GM12865 (cell line): Measurements from ENCODE around the gene GNAI2.

Source experiments
- DNase-seq: peaks from one replicate; pipeline ENCODE4 v3.0.0; 2010; ENCODE audit warnings: low read depth
- H3K4me3 ChIP-seq: 2 replicates; pipeline ENCODE4 v1.5.1; 2011; ENCODE audit warnings: mild to moderate bottlenecking, low read depth, low read length, control low read depth
- TF ChIP-seq, protein P1 (sequence below): IDR thresholded peaks from 2 replicates; pipeline ENCODE4 v1.5.1; 2011; ENCODE audit warnings: low read length, control low read depth, low read depth, inconsistent platforms; ENCODE audit not compliant: insufficient read depth; ENCODE audit errors: missing control alignments

The GNAI2 gene

DNA sequence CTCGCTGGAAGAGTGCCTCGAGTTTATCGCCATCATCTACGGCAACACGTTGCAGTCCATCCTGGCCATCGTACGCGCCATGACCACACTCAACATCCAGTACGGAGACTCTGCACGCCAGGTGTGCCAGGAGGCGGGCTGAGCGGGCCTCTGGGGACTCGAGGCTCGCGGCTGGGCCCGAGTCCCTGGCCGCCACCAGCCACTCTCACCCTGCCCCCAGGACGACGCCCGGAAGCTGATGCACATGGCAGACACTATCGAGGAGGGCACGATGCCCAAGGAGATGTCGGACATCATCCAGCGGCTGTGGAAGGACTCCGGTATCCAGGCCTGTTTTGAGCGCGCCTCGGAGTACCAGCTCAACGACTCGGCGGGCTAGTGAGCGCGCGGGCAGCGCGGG, 42.7 kb upstream of the GNAI2 start:
- TF ChIP-seq, protein P1, sequence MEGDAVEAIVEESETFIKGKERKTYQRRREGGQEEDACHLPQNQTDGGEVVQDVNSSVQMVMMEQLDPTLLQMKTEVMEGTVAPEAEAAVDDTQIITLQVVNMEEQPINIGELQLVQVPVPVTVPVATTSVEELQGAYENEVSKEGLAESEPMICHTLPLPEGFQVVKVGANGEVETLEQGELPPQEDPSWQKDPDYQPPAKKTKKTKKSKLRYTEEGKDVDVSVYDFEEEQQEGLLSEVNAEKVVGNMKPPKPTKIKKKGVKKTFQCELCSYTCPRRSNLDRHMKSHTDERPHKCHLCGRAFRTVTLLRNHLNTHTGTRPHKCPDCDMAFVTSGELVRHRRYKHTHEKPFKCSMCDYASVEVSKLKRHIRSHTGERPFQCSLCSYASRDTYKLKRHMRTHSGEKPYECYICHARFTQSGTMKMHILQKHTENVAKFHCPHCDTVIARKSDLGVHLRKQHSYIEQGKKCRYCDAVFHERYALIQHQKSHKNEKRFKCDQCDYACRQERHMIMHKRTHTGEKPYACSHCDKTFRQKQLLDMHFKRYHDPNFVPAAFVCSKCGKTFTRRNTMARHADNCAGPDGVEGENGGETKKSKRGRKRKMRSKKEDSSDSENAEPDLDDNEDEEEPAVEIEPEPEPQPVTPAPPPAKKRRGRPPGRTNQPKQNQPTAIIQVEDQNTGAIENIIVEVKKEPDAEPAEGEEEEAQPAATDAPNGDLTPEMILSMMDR, result no peak
- no peak overlapping the region for H3K4me3 ChIP-seq
- no peak for DNase-seq

- no peak overlapping the region for H3K4me3 ChIP-seq
- no peak for DNase-seq
- TF ChIP-seq, protein P1, result no peak
Measured at GRCh38 chr3:50193746-50194127, 42.3 kb upstream of the GNAI2 start.

- DNase-seq, result peak; percentile 71
- no peak overlapping the region for H3K4me3 ChIP-seq
- TF ChIP-seq, protein P1, result peak; percentile 65
Measured at GRCh38 chr3:50194128-50194902, 41.7 kb upstream of the GNAI2 start.

DNA sequence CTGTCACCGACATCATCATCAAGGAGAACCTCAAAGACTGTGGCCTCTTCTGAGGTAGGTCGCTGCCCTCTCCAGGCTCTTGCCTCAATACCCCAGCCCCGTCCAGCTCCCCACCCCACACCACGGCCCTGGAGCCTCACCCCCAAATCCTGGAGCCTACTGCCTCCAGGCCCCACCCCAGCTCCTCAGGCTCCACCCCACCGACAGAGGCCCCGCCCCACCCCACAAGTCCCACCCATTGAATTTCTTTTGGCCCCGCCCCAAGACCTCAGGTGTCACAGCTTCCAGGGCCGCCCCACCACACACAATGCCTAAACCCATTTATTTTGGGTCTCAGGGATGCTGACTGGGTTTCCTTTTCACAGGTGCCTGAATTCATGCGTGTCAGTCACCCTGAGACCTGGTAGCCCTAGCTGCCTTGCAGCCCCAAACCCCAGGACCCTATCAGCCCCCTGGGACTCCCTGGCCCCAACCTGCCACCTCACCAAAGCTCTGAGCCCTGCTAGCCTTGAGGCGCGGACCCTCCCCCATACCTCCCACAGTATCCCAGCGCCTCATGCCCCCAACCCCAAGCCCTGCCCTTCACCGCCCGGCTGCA, 41.0 kb upstream of the GNAI2 start:
- no peak overlapping the region for H3K4me3 ChIP-seq
- DNase-seq, result peak; percentile 26
- TF ChIP-seq, protein P1, result no peak

GRCh38 chr3:50195501-50196252, 40.3 kb upstream of the GNAI2 start:
- TF ChIP-seq, protein P1, result no peak
- no peak overlapping the region for H3K4me3 ChIP-seq

GRCh38 chr3:50196253-50196801, 39.7 kb upstream of the GNAI2 start:
- DNase-seq, result no peak
- TF ChIP-seq, protein P1, result no peak
- H3K4me3 ChIP-seq, result no peak overlapping the region

More at GRCh38 chr3:50195501-50196252, 40.3 kb upstream of the GNAI2 start:
- no peak for DNase-seq
